Dendritic cell treated with granulocyte-macrophage colony-stimulating factor and Interleukin-4, amounts not matched to agents 40 ng/mL and 50 ng/mL, for 4 days (primary cell): ENCODE measurements around the gene BDH2.

ENCODE experiments used
- H3K27ac Mint-ChIP-seq: one replicate; pipeline ENCODE4 v1.8.0; 2022; ENCODE audit warnings: mild to moderate bottlenecking, mixed read lengths
- H3K27me3 Mint-ChIP-seq: one replicate; pipeline ENCODE4 v1.8.0; 2022; ENCODE audit warnings: mild to moderate bottlenecking, mixed read lengths
- H3K36me3 Mint-ChIP-seq: one replicate; pipeline ENCODE4 v1.8.0; 2022; ENCODE audit warnings: low read depth, mixed read lengths
- H3K4me1 Mint-ChIP-seq: one replicate; pipeline ENCODE4 v1.8.0; 2022; ENCODE audit warnings: low read depth, mixed read lengths
- H3K4me3 Mint-ChIP-seq: one replicate; pipeline ENCODE4 v1.8.0; 2022; ENCODE audit warnings: mild to moderate bottlenecking, moderate library complexity, mixed read lengths
- H3K9me3 Mint-ChIP-seq: one replicate; pipeline ENCODE4 v1.8.0; 2022; ENCODE audit warnings: mixed read lengths
- intact Hi-C: fragments of 100-400 bp; cut with micrococcal nuclease; formaldehyde crosslinking; loops from one replicate; pipeline ENCODE4 v1.15.0; 2022

The BDH2 gene

DNA sequence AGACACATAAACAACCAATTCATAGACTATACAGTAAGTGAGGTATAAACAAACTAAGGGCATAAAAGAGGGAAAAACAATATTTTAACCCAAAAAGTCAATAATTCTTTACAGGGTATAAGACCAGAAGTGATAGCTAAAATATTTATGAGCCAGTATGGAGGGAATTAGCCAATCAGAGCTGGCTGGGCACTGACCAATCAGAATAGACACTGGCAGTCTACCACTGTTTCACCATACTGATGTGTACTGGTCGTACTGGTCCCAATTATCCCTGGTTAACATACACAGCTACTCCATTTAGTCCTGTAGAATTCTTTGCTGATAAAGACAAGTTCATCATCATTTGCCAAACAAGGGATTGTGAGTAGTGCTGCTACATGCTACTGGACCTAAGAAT, 70.3 kb downstream of the BDH2 start:
- H3K36me3 Mint-ChIP-seq: no peaks in the 10 kb centered on the region
- H3K9me3 Mint-ChIP-seq: no peaks in the 10 kb centered on the region

More for the DNA sequence above, 70.3 kb downstream of the BDH2 start:
- no peak overlapping the region for H3K27ac Mint-ChIP-seq
- H3K4me3 Mint-ChIP-seq: no peak overlapping the region
- intact Hi-C loops: no loop called here
- no peaks in the 10 kb centered on the region for H3K27me3 Mint-ChIP-seq
- no peaks in the 10 kb centered on the region for H3K4me1 Mint-ChIP-seq
